DOHH2 (cell line): ENCODE results near the gene PELI3.

Experiments
- H3F3A ChIP-seq: fragments of 200-600 bp; sonication (generic), shearing (Covaris generic); 2 replicates; pipeline ENCODE4 v1.6.0; 2016; ENCODE audit warnings: antibody characterized with exemption, mild to moderate bottlenecking; ENCODE audit not compliant: control insufficient read depth, insufficient read depth
- H3K27ac ChIP-seq: fragments of 200-600 bp; sonication (generic); 2 replicates; pipeline ENCODE4 v1.5.1; 2014; ENCODE audit warnings: low read depth, mild to moderate bottlenecking, low read length, moderate library complexity
- H3K27me3 ChIP-seq: fragments of 200-600 bp; sonication (generic); 2 replicates; pipeline ENCODE4 v1.6.1; 2014; ENCODE audit warnings: mild to moderate bottlenecking, low read length, mixed read lengths; ENCODE audit not compliant: control insufficient read depth
- H3K36me3 ChIP-seq: fragments of 200-600 bp; sonication (generic); 2 replicates; pipeline ENCODE4 v1.6.1; 2014; ENCODE audit warnings: mild to moderate bottlenecking, low read length, moderate library complexity, mixed read lengths; ENCODE audit not compliant: control insufficient read depth
- H3K4me1 ChIP-seq: fragments of 200-600 bp; sonication (generic); 2 replicates; pipeline ENCODE4 v1.6.1; 2014; ENCODE audit warnings: mild to moderate bottlenecking, low read length, mixed read lengths; ENCODE audit not compliant: control insufficient read depth
- H3K4me2 ChIP-seq: fragments of 200-600 bp; sonication (generic); 2 replicates; pipeline ENCODE4 v1.6.0; 2014; ENCODE audit warnings: mild to moderate bottlenecking, low read length, moderate library complexity
- H3K4me3 ChIP-seq: fragments of 200-600 bp; sonication (generic); 2 replicates; pipeline ENCODE4 v1.5.1; 2014; ENCODE audit warnings: mild to moderate bottlenecking, low read length, mixed read lengths
- H3K79me2 ChIP-seq: fragments of 200-600 bp; sonication (generic); 2 replicates; pipeline ENCODE4 v1.6.1; 2014; ENCODE audit warnings: mild to moderate bottlenecking, low read length, mixed read lengths; ENCODE audit not compliant: control insufficient read depth
- H3K9me2 ChIP-seq: fragments of 200-600 bp; sonication (generic); replicated peaks from 2 replicates; pipeline ENCODE4 v1.6.1; 2014; ENCODE audit warnings: mild to moderate bottlenecking, low read length, mixed read lengths; ENCODE audit not compliant: control insufficient read depth
- H3K9me3 ChIP-seq: fragments of 200-600 bp; sonication (generic); 2 replicates; pipeline ENCODE4 v1.6.1; 2014; ENCODE audit warnings: antibody characterized with exemption, low read length, mixed read lengths; ENCODE audit not compliant: control insufficient read depth, insufficient read depth
- H4K20me1 ChIP-seq: fragments of 200-600 bp; sonication (generic); 2 replicates; pipeline ENCODE4 v1.6.0; 2014; ENCODE audit warnings: low read depth, mild to moderate bottlenecking, antibody characterized with exemption, low read length, moderate library complexity; ENCODE audit not compliant: control insufficient read depth, insufficient read depth
- EZH2phosphoT487 ChIP-seq: fragments of 200-600 bp; sonication (generic); IDR thresholded peaks from 2 replicates; pipeline ENCODE4 v1.6.1; 2017; ENCODE audit warnings: borderline replicate concordance, mild to moderate bottlenecking, antibody characterized with exemption, low read length, moderate library complexity, mixed read lengths
- TF ChIP-seq, protein P1 (sequence below): fragments of 200-600 bp; sonication (generic); IDR thresholded peaks from one replicate; pipeline ENCODE4 v1.5.1; 2014; ENCODE audit warnings: antibody characterized with exemption, mild to moderate bottlenecking, low read depth, low read length; ENCODE audit not compliant: poor library complexity, severe bottlenecking

The PELI3 gene

DNA sequence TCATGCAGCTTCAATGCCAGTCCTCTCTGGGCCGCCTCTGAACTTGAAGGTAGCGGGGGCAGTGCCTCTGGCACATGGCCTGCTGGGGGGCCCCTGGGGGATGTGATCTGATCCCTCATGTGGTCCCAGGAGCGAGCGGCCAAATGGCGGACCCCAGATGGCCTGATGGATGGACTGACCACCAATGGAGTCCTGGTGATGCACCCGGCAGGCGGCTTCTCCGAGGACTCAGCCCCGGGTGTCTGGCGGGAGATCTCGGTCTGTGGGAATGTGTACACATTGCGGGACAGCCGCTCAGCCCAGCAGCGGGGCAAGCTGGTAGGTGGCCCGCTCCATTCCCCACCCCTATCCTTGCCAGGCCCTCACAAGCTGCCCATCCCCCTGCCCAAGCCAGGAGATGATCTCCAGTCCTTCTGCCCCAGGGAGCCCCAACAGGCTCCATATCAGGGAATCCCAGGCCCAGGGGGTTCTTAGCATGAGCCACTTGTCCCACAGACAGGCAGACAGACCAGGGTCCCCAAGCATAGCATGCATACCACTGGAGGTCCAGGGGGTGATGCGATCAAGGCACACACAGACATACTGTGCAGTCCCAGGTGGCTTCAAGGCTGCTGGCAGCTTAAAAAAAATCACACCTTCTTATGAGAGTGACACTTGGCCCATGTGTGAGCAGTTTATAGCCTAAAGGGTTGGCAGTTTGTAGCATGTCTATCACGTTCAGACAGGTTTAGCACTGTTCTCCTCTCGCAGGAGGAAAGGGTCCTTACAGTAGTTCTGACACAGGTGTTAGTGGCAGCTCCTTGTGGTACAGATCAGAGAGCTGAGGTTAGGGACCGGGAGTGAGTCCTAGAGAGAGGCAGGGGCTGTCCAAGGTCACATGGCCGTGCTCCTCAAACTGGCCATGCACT lies 7.2 kb downstream of the PELI3 start:
- TF ChIP-seq, protein P1, sequence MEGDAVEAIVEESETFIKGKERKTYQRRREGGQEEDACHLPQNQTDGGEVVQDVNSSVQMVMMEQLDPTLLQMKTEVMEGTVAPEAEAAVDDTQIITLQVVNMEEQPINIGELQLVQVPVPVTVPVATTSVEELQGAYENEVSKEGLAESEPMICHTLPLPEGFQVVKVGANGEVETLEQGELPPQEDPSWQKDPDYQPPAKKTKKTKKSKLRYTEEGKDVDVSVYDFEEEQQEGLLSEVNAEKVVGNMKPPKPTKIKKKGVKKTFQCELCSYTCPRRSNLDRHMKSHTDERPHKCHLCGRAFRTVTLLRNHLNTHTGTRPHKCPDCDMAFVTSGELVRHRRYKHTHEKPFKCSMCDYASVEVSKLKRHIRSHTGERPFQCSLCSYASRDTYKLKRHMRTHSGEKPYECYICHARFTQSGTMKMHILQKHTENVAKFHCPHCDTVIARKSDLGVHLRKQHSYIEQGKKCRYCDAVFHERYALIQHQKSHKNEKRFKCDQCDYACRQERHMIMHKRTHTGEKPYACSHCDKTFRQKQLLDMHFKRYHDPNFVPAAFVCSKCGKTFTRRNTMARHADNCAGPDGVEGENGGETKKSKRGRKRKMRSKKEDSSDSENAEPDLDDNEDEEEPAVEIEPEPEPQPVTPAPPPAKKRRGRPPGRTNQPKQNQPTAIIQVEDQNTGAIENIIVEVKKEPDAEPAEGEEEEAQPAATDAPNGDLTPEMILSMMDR: no peak
- TF ChIP-seq EZH2phosphoT487: no peak
- Histone ChIP-seq H3K4me2 (no peak overlapping the region), H3K9me2 (no peaks in the 10 kb centered on the region), H4K20me1 (peaks cover 6% of the 10 kb centered on the region; the same call in 1 of the 2 replicates), H3K9me3 (no peaks in the 10 kb centered on the region), H3K4me1 (peaks cover 2% of the 10 kb centered on the region), H3F3A (no peaks in the 10 kb centered on the region), H3K36me3 (peaks cover 3% of the 10 kb centered on the region; the same call in 1 of the 2 replicates), H3K79me2 (peaks cover 4% of the 10 kb centered on the region), H3K27me3 (no peaks in the 10 kb centered on the region), H3K4me3 (no peak overlapping the region), H3K27ac (no peak overlapping the region)

- Histone ChIP-seq H3K79me2 (peaks cover 17% of the 10 kb centered on the region), H3K4me3 (no peak overlapping the region), H3K9me2 (no peaks in the 10 kb centered on the region), H3K27ac (no peak overlapping the region), H4K20me1 (peaks cover 6% of the 10 kb centered on the region; the same call in 1 of the 2 replicates), H3K4me2 (no peak overlapping the region), H3K9me3 (no peaks in the 10 kb centered on the region), H3K4me1 (peaks cover 7% of the 10 kb centered on the region), H3K36me3 (peaks cover 6% of the 10 kb centered on the region; the same call in 1 of the 2 replicates), H3K27me3 (no peaks in the 10 kb centered on the region), H3F3A (no peaks in the 10 kb centered on the region)
- TF ChIP-seq, protein P1: no peak
- no peak for TF ChIP-seq EZH2phosphoT487
Observed at GRCh38 chr11:66475349-66476172, 8.9 kb downstream of the PELI3 start.

DNA sequence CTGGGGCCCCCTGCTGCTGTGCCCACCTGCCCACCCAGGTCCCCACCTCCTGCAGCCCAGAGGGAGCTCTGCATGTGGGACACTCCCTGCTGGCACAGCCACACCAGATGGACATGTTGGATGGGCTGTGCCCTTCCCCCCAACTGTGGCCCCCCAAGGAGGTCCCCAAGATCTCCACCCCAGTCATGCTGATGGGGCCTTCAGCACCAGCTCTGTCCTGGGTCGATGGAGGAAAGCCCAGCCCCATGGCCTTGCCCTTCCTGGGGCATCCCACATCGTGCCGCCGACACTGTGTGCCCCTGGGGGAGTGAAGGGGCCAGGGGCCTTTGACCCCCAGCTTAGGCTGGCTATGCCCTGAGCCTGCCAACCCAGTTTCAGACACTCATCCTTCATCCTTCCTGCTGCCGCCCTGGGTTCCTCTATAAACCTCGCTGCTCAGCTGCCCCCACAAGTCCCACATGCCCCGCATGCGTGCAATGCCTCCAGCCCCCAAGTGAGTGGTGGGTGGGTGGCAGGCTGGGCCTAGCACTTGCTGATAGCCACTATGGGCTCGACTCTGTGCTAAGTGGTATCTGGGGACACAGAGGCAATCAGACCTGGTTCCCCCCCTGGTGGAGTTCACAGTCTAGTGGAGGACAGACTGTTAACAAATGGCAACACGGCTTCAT lies 9.6 kb downstream of the PELI3 start:
- H3K27me3 ChIP-seq: no peaks in the 10 kb centered on the region
- H3K4me3 ChIP-seq: no peak overlapping the region
- no peak overlapping the region for H3K4me2 ChIP-seq
- peaks cover 6% of the 10 kb centered on the region; the same call in 1 of the 2 replicates for H3K36me3 ChIP-seq
- no peaks in the 10 kb centered on the region for H3F3A ChIP-seq
- peaks cover 24% of the 10 kb centered on the region for H3K79me2 ChIP-seq
- no peak overlapping the region for H3K27ac ChIP-seq
- TF ChIP-seq, protein P1: no peak
- no peak for TF ChIP-seq EZH2phosphoT487
- H3K9me3 ChIP-seq: no peaks in the 10 kb centered on the region
- peaks cover 6% of the 10 kb centered on the region; the same call in 1 of the 2 replicates for H4K20me1 ChIP-seq
- no peaks in the 10 kb centered on the region for H3K9me2 ChIP-seq
- H3K4me1 ChIP-seq: peaks cover 14% of the 10 kb centered on the region
